GM12878 (cell line): ENCODE data around the gene KRTAP1-1. TPM values are rescaled to one million over a fixed set of nuclear protein-coding genes. Genes with fewer than 3 reads are reported as not detected.

Experiments used
- ATAC-seq: fragments of 200-7000 bp; cut with Tn5 transposase; 3 replicates; pipeline ENCODE4 v1.9.1; 2020; ENCODE audit warnings: mild to moderate bottlenecking, moderate library complexity
- BruUV-seq: library from RNA; stranded (reverse); fragments of 400-500 nt; replicated peaks from 2 replicates; lab custom pipeline; 2021; lab: Mats Ljungman, UMichigan
- CTCF ChIA-PET: fragments of 300-600 bp; sonication (Branson Sonifier 250); formaldehyde crosslinking; extraction: SDS; loops from one replicate; lab custom pipeline; 2021; ENCODE audit warnings: inconsistent platforms; lab: Yijun Ruan, JAX
- POLR2A ChIA-PET: fragments of 350-600 bp; formaldehyde crosslinking; extraction: SDS; loops from one replicate; lab custom pipeline; 2021; ENCODE audit warnings: inconsistent platforms; lab: Charles Lee
- RAD21 ChIA-PET: fragments of 300-600 bp; sonication (Branson Sonifier 250); formaldehyde crosslinking; loops from one replicate; lab custom pipeline; 2023; ENCODE audit warnings: antibody characterized with exemption; ENCODE audit not compliant: unreplicated experiment; lab: Charles Lee
- SMC1A ChIA-PET: fragments of 300-600 bp; sonication (Branson Sonifier 250); formaldehyde crosslinking; loops from one replicate; lab custom pipeline; 2023; ENCODE audit not compliant: unreplicated experiment, uncharacterized antibody; lab: Charles Lee
- DNase-seq: peaks from one replicate; pipeline ENCODE4 v3.0.0-alpha.2; 2011; ENCODE audit warnings: low read depth, low spot score
- FAIRE-seq: peaks from 3 replicates; lab custom pipeline; 2011; peaks lifted over from hg19 to GRCh38; lab: Jason Lieb, UNC
- H2AFZ ChIP-seq: 2 replicates; pipeline ENCODE4 v1.6.0; 2011; ENCODE audit warnings: low read depth, low read length, control low read depth; ENCODE audit not compliant: control insufficient read depth
- H3K27ac ChIP-seq: 2 replicates; pipeline ENCODE4 v1.5.1; 2011; ENCODE audit warnings: control low read depth; ENCODE audit not compliant: control insufficient read depth, insufficient read depth
- H3K27me3 ChIP-seq, 2 experiments: replicated peaks in 1 of 2; 2 replicates each; pipeline versions ENCODE4 v1.6.0 to v1.6.1; 2011; ENCODE audit warnings: low read length in 1 of 2; ENCODE audit not compliant: control insufficient read depth in 2 of 2, insufficient read depth in 2 of 2
- H3K36me3 ChIP-seq, 2 experiments: 2 replicates each; pipeline ENCODE4 v1.5.1; 2011; ENCODE audit warnings: low read length in 1 of 2; ENCODE audit not compliant: control insufficient read depth in 2 of 2, insufficient read depth in 2 of 2
- H3K4me1 ChIP-seq: 2 replicates; pipeline ENCODE4 v1.6.1; 2011; ENCODE audit warnings: mild to moderate bottlenecking, low read length, moderate library complexity, mixed read lengths; ENCODE audit not compliant: control insufficient read depth, insufficient read depth
- H3K4me2 ChIP-seq: 2 replicates; pipeline ENCODE4 v1.6.0; 2011; ENCODE audit warnings: control low read depth; ENCODE audit not compliant: control insufficient read depth, insufficient read depth
- H3K4me3 ChIP-seq: fragments of 200-600 bp; sonication (generic); 2 replicates; pipeline ENCODE4 v1.5.1; 2016
- H3K79me2 ChIP-seq: 2 replicates; pipeline ENCODE4 v1.6.0; 2011; ENCODE audit warnings: low read length; ENCODE audit not compliant: control insufficient read depth, insufficient read depth
- H3K9ac ChIP-seq: 2 replicates; pipeline ENCODE4 v1.8.0; 2011; ENCODE audit warnings: low read length, control low read depth, mixed read lengths; ENCODE audit not compliant: control insufficient read depth, insufficient read depth
- H3K9me3 ChIP-seq: replicated peaks from 3 replicates; pipeline ENCODE4 v1.5.1; 2011; ENCODE audit warnings: mild to moderate bottlenecking, low read length; ENCODE audit not compliant: control insufficient read depth, insufficient read depth
- H4K20me1 ChIP-seq: 2 replicates; pipeline ENCODE4 v1.6.0; 2011; ENCODE audit not compliant: control insufficient read depth, insufficient read depth
- BHLHE40 ChIP-seq, 2 experiments: fragments of 450-650 bp in 1 of 2; IDR thresholded peaks; 2 replicates each; pipeline ENCODE4 v1.6.1; 2011 to 2017; ENCODE audit warnings: low read depth in 2 of 2, borderline replicate concordance in 1 of 2, improper control_type of control experiment in 1 of 2, low read length in 1 of 2, mild to moderate bottlenecking in 1 of 2
- BRCA1 ChIP-seq: IDR thresholded peaks from 2 replicates; pipeline ENCODE4 v1.6.1; 2011; ENCODE audit warnings: low read depth, low read length, improper control_type of control experiment
- CBFB ChIP-seq: IDR thresholded peaks from 2 replicates; pipeline ENCODE4 v1.6.1; 2016; ENCODE audit warnings: antibody characterized with exemption, low read depth
- CBX3 ChIP-seq: fragments of 200-600 bp; sonication (generic); IDR thresholded peaks from 2 replicates; pipeline ENCODE4 v1.6.1; 2016; ENCODE audit warnings: low read depth, borderline replicate concordance
- CHD2 ChIP-seq: IDR thresholded peaks from 2 replicates; pipeline ENCODE4 v1.6.1; 2011; ENCODE audit warnings: low read depth, low read length, improper control_type of control experiment, borderline replicate concordance
- EED ChIP-seq: sonication (generic); IDR thresholded peaks from 2 replicates; pipeline ENCODE4 v1.6.1; 2016; ENCODE audit warnings: antibody characterized with exemption, low read depth
- ETV6 ChIP-seq, 2 experiments: fragments of 450-650 bp in 1 of 2; IDR thresholded peaks in 1 of 2; conservative IDR thresholded peaks in 1 of 2; 2 replicates each; pipeline ENCODE4 v1.6.1; 2014; ENCODE audit warnings: antibody characterized with exemption in 1 of 2, borderline replicate concordance in 1 of 2, low read depth in 1 of 2, mild to moderate bottlenecking in 1 of 2, moderate library complexity in 1 of 2
- IRF4 ChIP-seq: IDR thresholded peaks from 2 replicates; pipeline ENCODE4 v1.6.1; 2011; ENCODE audit warnings: low read depth, low read length
- LARP7 ChIP-seq: fragments of 450-650 bp; IDR thresholded peaks from 2 replicates; pipeline ENCODE4 v1.6.1; 2017; ENCODE audit warnings: mild to moderate bottlenecking
- NR2C2 ChIP-seq: IDR thresholded peaks from 2 replicates; pipeline ENCODE4 v1.6.1; 2011; ENCODE audit warnings: borderline replicate concordance, low read depth; ENCODE audit not compliant: control insufficient read depth, insufficient read length
- NR2F1 ChIP-seq: fragments of 450-650 bp; conservative IDR thresholded peaks from 2 replicates; pipeline ENCODE4 v1.6.1; 2017; ENCODE audit warnings: mild to moderate bottlenecking
- NRF1 ChIP-seq: conservative IDR thresholded peaks from 2 replicates; pipeline ENCODE4 v1.6.1; 2011; ENCODE audit warnings: mild to moderate bottlenecking, low read depth, low read length, improper control_type of control experiment
- POLR2AphosphoS5 ChIP-seq: IDR thresholded peaks from 2 replicates; pipeline ENCODE4 v1.6.1; 2011; ENCODE audit warnings: mild to moderate bottlenecking, low read length, inconsistent platforms
- RAD21 ChIP-seq: IDR thresholded peaks from 2 replicates; pipeline ENCODE4 v1.6.1; 2011; ENCODE audit warnings: mild to moderate bottlenecking, low read depth, low read length, moderate library complexity; ENCODE audit not compliant: insufficient read depth
- RUNX3 ChIP-seq: IDR thresholded peaks from 2 replicates; pipeline ENCODE4 v1.6.1; 2012; ENCODE audit warnings: low read length, inconsistent platforms
- TBL1XR1 ChIP-seq: IDR thresholded peaks from 2 replicates; pipeline ENCODE4 v1.6.1; 2012; ENCODE audit warnings: low read depth, low read length, improper control_type of control experiment
- WRNIP1 ChIP-seq: IDR thresholded peaks from 2 replicates; pipeline ENCODE4 v1.6.1; 2011; ENCODE audit warnings: low read depth, low read length, improper control_type of control experiment, borderline replicate concordance
- WGBS: methylation state at CpG from one replicate; pipeline ENCODE4 v1.1.6; 2016; ENCODE audit warnings: low lambda C conversion rate; ENCODE audit not compliant: insufficient replicate concordance, insufficient coverage; ENCODE audit errors: missing lambda C conversion rate; 5-methylcytosine and 5-hydroxymethylcytosine counted together
- in situ Hi-C: fragments of 300-500 bp; cut with MboI; formaldehyde crosslinking; loops from 9 replicates; pipeline ENCODE4 v1.14.3; 2018; ENCODE audit warnings: mixed read lengths
- intact Hi-C: fragments of 100-400 bp; cut with micrococcal nuclease; formaldehyde crosslinking; loops from one replicate; pipeline ENCODE4 v1.14.2; 2022; ENCODE audit not compliant: unreplicated experiment
- polyA plus RNA-seq, 11 experiments: library from polyadenylated mRNA; depleted of rRNA in 4 of 11; unstranded in 6 of 11; stranded (reverse) in 5 of 11; fragments of >200 nt; fragmentation: Nextera tagmentation in 4 of 11; fragmentation: Illumina TruSeq in 1 of 11; extraction: Ambion mirVana in 4 of 11; extraction: Trizol in 1 of 11; gene quantifications; 1 replicate in 1 of 11; 2 replicates in 10 of 11; pipeline versions ENCODE4 v1.2.1 to v1.2.3, GENCODE V29; 2011 to 2016; ENCODE audit warnings: inconsistent platforms in 2 of 11, missing spikeins in 2 of 11, low read depth in 1 of 11
- total RNA-seq, 4 experiments: library from RNA; depleted of rRNA in 3 of 4; stranded (reverse); fragments of >200 nt in 3 of 4; fragmentation: Illumina TruSeq in 1 of 4; extraction: Trizol in 1 of 4; gene quantifications; 2 replicates each; pipeline versions ENCODE4 v1.2.1 to v1.2.3, GENCODE V29; 2013 to 2021
- TF ChIP-seq, protein P1 (sequence below): IDR thresholded peaks from 2 replicates; pipeline ENCODE4 v1.6.1; 2011; ENCODE audit warnings: low read depth, low read length, improper control_type of control experiment, borderline replicate concordance
- TF ChIP-seq, protein P2 (sequence below): IDR thresholded peaks from 2 replicates; pipeline ENCODE4 v1.6.1; 2012; ENCODE audit warnings: low read length, inconsistent platforms

KRTAP1-1 gene
- total and polyA plus RNA-seq, 10 of the 15 experiments (the other 5 are each of a cell fraction or from before 2014, with no cell fraction given) = not detected

DNA sequence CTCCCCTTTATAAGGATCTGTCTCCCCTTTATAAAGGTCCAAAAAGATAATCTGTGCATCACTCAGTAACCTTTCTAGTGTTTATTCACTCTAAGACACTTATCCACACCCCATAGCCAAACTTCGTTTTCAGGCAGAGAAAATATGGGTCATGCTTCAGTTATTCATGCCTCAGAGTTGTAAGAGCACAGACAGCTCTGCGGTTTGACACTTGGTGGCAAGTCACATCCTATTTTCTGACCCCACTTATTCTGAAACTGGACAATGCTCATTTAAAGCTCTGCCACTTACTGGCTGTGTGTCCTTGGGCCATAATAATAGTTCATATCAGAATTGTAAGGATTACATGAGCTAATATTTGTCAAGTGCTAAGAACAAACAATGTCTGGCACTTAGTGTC lies 7.9 kb upstream of the KRTAP1-1 start:
- H2AFZ ChIP-seq = no peak overlapping the region
- no peak overlapping the region for H3K4me2 ChIP-seq
- no peaks in the 10 kb centered on the region for H3K4me1 ChIP-seq
- H3K36me3 ChIP-seq = no peaks in the 10 kb centered on the region
- in situ Hi-C loops (no loop called here), intact Hi-C loops (no loop called here)
- no peak for DNase-seq
- H3K27me3 ChIP-seq = no peaks in the 10 kb centered on the region; a peak in 1 of 4 replicates
- H3K4me3 ChIP-seq = no peak overlapping the region
- no peaks in the 10 kb centered on the region for H4K20me1 ChIP-seq
- SMC1A ChIA-PET = no interaction called here
- peak; percentile 59 for ATAC-seq
- H3K9ac ChIP-seq = no peak overlapping the region
- FAIRE-seq = peak; percentile 38
- no peak for TF ChIP-seq ETV6 (conservative IDR thresholded peaks at IDR 0.05 in 1 of 2, IDR thresholded peaks at IDR 0.05 in 1 of 2; ENCODE audit: borderline replicate concordance in 1 of 2, low read depth in 1 of 2)
- TF ChIP-seq CBFB = no peak
- TF ChIP-seq RUNX3 = peak; percentile 44
- peak; percentile 63 for TF ChIP-seq NR2F1
- no peak for TF ChIP-seq NR2C2
- TF ChIP-seq, protein P1, sequence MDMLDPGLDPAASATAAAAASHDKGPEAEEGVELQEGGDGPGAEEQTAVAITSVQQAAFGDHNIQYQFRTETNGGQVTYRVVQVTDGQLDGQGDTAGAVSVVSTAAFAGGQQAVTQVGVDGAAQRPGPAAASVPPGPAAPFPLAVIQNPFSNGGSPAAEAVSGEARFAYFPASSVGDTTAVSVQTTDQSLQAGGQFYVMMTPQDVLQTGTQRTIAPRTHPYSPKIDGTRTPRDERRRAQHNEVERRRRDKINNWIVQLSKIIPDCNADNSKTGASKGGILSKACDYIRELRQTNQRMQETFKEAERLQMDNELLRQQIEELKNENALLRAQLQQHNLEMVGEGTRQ = no peak
- no peak for TF ChIP-seq NRF1
- RAD21 ChIA-PET = no interaction called here
- H3K9me3 ChIP-seq = no peaks in the 10 kb centered on the region
- WGBS = 2% methylated on average over 2 of the region's 2 CpGs
- POLR2A ChIA-PET = no interaction called here
- BruUV-seq = no TSS peak
- no peak overlapping the region for H3K27ac ChIP-seq
- no peaks in the 10 kb centered on the region for H3K79me2 ChIP-seq
- CTCF ChIA-PET = no interaction called here

DNA sequence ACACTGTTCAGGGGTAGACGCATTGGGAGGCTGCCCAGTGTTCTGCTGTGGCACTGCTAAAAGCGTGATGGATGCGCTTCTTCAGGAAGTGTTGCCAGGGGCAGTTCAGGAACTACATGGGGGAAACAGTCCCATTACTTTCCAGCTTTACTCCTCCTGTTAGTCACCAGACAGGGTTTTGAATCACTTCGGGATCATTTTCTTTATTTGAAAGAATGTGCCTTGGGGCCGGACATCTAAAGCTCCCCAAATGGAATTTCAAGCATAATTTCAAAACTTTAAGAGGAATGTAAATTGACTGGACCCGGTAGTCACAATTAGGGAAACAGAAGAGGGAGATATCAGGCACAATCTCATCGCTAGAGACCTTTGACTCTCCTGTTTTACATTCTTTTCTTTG lies 7.2 kb upstream of the KRTAP1-1 start:
- Histone ChIP-seq H3K27ac (no peak overlapping the region), H3K4me2 (no peak overlapping the region), H4K20me1 (no peaks in the 10 kb centered on the region), H3K4me1 (no peaks in the 10 kb centered on the region), H2AFZ (no peak overlapping the region), H3K9ac (no peak overlapping the region), H3K79me2 (no peaks in the 10 kb centered on the region), H3K27me3 (no peaks in the 10 kb centered on the region; a peak in 1 of 4 replicates), H3K9me3 (no peaks in the 10 kb centered on the region), H3K36me3 (no peaks in the 10 kb centered on the region), H3K4me3 (no peak overlapping the region)
- ChIA-PET CTCF (no interaction called here), POLR2A (no interaction called here), RAD21 (no interaction called here), SMC1A (no interaction called here)
- DNase-seq (no peak), ATAC-seq (no peak), FAIRE-seq (no peak)
- BruUV-seq = no TSS peak
- 26% methylated on average over 7 of the region's 7 CpGs for WGBS
- intact Hi-C loops = no loop called here
- in situ Hi-C loops = no loop called here
- TF ChIP-seq RAD21 = no peak
- TF ChIP-seq BRCA1 = no peak
- TF ChIP-seq LARP7 = no peak
- TF ChIP-seq EED = no peak
- TF ChIP-seq POLR2AphosphoS5 = no peak
- no peak for TF ChIP-seq CHD2
- no peak for TF ChIP-seq CBX3
- TF ChIP-seq TBL1XR1 = no peak
- TF ChIP-seq, protein P2, sequence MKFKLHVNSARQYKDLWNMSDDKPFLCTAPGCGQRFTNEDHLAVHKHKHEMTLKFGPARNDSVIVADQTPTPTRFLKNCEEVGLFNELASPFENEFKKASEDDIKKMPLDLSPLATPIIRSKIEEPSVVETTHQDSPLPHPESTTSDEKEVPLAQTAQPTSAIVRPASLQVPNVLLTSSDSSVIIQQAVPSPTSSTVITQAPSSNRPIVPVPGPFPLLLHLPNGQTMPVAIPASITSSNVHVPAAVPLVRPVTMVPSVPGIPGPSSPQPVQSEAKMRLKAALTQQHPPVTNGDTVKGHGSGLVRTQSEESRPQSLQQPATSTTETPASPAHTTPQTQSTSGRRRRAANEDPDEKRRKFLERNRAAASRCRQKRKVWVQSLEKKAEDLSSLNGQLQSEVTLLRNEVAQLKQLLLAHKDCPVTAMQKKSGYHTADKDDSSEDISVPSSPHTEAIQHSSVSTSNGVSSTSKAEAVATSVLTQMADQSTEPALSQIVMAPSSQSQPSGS = no peak
- no peak for TF ChIP-seq BHLHE40 (IDR thresholded peaks at IDR 0.05; ENCODE audit: borderline replicate concordance in 1 of 2, low read depth in 2 of 2, low read length in 1 of 2)
- TF ChIP-seq IRF4 = no peak
- no peak for TF ChIP-seq WRNIP1
